HG02938 (cell line): ENCODE data around the gene RIF1.

Experiments
- ATAC-seq: cut with Tn5 transposase; IDR thresholded peaks from one replicate; pipeline ENCODE4 v1.9.1; 2021; ENCODE audit warnings: mild to moderate bottlenecking, moderate library complexity; ENCODE audit not compliant: unreplicated experiment

The RIF1 gene

DNA sequence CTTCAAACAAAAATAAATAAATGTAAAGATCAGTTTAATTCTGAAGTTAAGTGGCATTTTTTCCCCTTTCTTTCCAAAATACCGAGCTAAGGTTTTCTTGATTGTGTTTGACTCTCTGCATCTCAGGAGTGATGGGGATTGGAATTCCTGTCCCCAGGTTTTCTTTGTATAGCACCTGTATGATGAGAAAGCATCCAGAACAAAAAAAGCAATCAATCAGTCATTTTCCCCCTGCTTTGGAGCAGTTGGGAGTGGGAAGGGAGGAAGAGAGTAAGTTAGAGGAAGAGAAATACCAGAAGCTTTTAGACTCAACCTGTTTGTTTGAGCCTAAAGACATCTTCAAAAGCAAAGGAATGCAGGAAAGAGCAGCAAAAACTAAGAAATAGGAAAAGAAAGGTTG is 88.5 kb downstream of the RIF1 start:
- ATAC-seq = no peak

DNA sequence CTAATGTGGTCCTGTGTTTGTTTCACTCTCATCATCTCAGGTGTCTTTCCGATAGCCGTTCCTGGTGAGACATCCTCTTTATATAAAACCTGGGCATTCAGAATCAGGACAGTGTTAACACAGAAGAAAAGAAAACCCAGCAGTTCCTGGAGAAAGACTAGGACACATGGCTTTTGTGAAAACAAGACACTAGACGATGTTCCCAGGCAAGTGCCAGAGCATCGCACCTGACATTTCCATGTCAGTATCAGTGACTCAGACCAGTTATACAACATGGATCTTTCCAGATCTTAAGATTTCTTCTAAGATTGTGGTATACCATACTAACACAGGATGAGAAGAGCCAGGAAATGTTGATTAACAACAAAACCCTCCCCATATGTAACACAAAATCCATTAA is 96.5 kb downstream of the RIF1 start:
- no peak for ATAC-seq

DNA sequence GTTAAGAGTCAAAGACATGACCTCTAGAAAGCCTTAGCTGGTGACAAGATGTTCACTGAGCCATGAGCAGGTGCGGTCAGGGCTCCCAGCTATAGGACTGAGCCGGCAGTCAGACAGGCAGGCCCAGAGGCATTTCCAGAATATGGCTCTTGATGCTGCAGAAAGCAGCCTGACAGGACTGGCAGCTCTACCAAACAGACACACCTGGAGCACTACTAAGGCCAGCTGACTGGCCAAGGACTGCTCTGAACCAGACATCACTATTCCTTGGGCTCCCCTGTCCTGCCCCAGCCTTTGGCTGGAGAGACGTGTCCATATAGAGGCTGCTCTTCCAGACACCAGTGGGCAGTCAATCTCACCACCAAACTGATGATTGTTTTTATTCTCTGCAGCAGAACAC is 98.8 kb downstream of the RIF1 start:
- ATAC-seq = no peak

DNA sequence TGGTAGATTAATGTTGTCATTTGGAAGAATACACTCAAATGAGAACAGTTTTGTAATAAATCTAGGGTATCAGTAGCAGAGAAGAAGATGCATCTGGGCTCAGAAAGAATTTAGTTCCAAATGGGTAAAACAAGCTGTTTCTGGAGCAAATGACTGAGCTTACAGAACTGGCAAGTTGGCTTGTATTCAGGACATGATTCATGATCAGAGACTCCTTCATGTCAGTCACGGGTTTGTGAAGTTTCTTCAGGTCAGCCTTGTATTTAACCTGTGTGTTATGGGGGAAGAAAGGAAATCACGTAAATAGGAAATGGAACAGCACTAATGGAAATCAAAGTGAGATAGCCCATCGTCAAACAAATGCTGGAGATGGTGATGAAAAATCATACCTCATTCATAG is 109.1 kb downstream of the RIF1 start:
- ATAC-seq = no peak

DNA sequence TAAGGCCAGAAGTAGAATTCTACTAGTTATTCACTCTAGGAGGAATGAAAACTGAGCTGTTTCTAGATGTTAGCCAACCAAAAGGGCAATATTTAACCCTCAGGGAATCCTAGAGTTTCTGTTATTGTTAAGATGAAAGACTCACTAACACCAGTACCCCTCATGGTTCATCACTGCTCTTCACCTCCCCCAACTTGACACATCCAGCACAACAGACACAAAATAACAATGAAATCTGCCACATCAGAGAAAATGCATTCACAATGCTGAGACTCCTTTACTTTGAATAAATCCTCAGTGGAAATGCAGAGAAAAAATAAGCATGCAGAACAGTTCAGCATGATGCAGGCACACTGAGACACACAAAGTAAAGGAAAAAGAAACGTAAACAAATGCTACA is 111.3 kb downstream of the RIF1 start:
- no peak for ATAC-seq

DNA sequence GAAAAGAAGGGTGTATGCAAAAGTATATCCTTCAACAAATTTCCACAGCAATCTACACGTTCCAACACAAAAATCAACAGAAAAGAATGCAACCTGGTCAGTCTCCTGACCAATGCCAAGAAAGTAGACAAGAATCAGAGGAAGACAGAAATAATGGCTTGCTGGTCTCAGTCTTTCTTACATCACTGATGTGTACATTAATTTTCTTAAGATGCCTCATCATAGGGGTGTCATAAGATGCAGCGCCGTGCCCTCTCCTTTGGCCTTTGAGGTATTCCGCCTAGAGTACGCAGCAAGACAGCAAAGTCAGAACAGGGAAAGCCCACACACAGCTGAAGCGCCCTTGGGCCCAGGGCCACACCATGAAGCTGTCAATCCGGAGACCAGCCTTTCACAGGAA is 112.9 kb downstream of the RIF1 start:
- no peak for ATAC-seq

DNA sequence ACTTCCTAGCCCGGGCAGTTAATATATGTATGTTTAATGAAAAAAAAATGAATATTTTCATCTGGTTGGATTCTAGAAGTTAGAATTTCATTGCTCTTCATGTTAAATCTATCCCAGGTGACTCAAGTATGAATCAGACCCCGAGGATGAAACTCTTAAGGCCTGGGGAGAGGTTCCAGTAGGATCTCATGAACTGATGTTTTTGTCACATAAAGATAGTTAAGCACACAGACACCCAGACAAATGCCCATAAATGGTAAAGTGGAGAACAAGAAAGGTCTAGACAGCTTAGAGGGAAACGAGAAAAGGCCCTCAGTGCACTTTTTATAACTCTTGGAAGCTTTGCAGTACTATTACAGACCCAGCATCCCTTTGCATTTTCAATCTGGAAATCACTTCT is 114.1 kb downstream of the RIF1 start:
- no peak for ATAC-seq

DNA sequence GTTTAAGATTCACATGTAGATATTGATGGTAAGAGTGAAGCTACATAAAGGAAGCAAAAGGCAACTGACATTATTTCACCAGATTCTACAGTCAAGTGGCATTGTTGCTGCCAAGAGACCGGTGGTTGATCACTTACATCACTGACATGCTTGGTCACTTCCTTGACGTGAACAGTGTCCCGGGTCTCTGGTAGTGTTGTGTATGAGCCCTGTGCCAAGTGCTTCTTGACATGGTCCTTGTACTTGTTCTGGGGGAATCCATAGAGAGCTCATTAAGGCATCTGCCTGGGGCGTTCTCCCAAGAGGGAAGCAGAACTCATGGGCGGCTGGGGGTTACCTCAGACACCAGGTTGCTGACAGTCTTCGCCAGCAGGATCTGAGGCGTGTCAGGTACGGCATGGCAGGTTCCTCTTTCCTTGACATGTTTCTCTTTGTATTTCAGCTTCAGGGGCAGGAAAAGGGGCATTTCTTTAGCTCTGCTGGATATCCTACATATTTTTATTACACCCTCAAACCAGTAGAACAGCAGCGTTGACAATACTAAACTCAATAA is 116.2 kb downstream of the RIF1 start:
- ATAC-seq = no peak

DNA sequence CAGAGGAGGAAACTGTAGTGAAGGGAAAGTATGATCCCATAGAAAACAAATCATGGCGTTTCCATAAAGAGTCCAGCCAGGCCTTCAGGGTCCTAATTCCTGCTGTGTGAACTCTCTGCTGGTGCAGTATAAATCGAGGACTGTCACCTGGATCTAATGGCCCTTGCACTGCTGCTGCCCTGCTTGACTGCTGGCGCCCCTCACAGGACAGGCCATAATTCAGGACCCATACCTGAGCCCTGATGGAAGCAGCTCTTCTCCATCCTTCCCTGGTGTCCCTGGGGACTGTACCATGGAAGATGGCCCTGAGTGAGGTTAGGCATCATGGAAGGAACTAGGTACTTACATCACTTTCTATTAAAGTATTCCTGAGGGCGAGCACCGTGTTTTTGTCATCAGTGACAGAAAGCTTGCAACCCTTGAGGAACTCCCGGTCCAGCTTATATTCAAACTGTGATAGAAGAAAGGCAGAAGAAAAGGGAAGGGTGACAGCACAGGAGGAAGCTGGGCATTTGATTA is 116.9 kb downstream of the RIF1 start:
- no peak for ATAC-seq
